Left lung (tissue), 10 donors: ENCODE data around the gene CIAO3. TPM values are rescaled to one million over a fixed set of nuclear protein-coding genes. Genes with fewer than 3 reads are reported as not detected.

Experiments
- ATAC-seq: fragments of 200-7000 bp; cut with Tn5 transposase; one replicate; pipeline ENCODE4 v1.9.1; 2020; ENCODE audit warnings: moderate library complexity
- DNase-seq, 4 donors: peaks; one replicate each; pipeline ENCODE4 v3.0.0-alpha.2; 2013 to 2020
- H3K27ac ChIP-seq, 2 donors: fragments of 200-600 bp; sonication (generic) in 1 of 2; one replicate each; pipeline versions ENCODE4 v1.5.0 to v1.8.0; 2020 to 2021
- H3K27me3 ChIP-seq, 2 donors: fragments of 200-600 bp; sonication (generic) in 1 of 2; one replicate each; pipeline versions ENCODE4 v1.5.0 to v1.8.0; 2020 to 2021
- H3K36me3 ChIP-seq, 2 donors: fragments of 200-600 bp; sonication (generic) in 1 of 2; one replicate each; pipeline versions ENCODE4 v1.5.0 to v1.8.0; 2020 to 2021
- H3K4me1 ChIP-seq, 2 donors: fragments of 200-600 bp; one replicate each; pipeline ENCODE4 v1.8.0; 2021
- H3K4me3 ChIP-seq, 2 donors: fragments of 200-600 bp; sonication (generic) in 1 of 2; one replicate each; pipeline versions ENCODE4 v1.5.0 to v1.8.0; 2020 to 2021; ENCODE audit warnings: mild to moderate bottlenecking in 1 of 2
- H3K9me3 ChIP-seq, 2 donors: fragments of 200-600 bp; sonication (generic) in 1 of 2; one replicate each; pipeline versions ENCODE4 v1.5.0 to v1.8.0; 2020 to 2021
- intact Hi-C, 2 donors: fragments of 100-400 bp; cut with DNase I; formaldehyde crosslinking; loops; one replicate each; pipeline versions ENCODE4 v1.11.2 to v1.14.2; 2022
- polyA plus RNA-seq, 6 donors: library from polyadenylated mRNA; unstranded; fragments of 120-200 nt; gene quantifications; one replicate each; pipeline ENCODE4 v1.2.1, GENCODE V29; 2013; ENCODE audit not compliant: insufficient read length in 6 of 6
- total RNA-seq, 2 donors: library from RNA; stranded (reverse); fragmentation: NEBNext Ultra II Directional; extraction: Animal tissue kit (Norgen Biotek cat#: 25700); gene quantifications; one replicate each; pipeline ENCODE4 v1.2.1, GENCODE V29; 2021
- TF ChIP-seq, protein P1 (sequence below), 2 donors: fragments of 200-600 bp; sonication (generic) in 1 of 2; IDR thresholded peaks; one replicate each; pipeline versions ENCODE4 v1.5.0 to v1.8.0; 2021; ENCODE audit warnings: antibody characterized with exemption in 2 of 2
- donor health status: DM: no; HTN: yes; CAD: no.
- donor health status: DM: no; HTN: no; CAD: no.

CIAO3 gene
- total and polyA plus RNA-seq, 8 donors = 17.2 to 28.2 (median 21.2) TPM

DNA sequence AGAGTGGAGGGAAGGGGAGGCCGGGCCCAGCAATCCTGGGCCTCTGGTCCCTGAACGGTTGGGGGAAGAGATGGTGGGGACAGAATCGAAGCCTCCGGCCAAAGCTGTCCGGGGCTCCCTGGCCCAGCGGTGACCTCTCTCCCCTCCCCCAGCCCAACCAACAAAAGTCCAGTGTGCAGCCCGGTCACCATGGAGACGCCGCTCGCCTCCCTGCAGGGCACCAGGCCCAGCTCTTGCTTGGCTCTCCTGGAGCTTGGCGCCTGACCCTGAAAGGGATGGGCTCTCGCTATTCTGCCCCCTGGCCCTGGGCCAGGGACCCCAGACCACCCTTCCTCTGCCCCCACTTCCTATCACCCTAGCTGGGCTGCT is 24.6 kb downstream of the CIAO3 start:
- ATAC-seq = no peak
- peak in 2 of 4 donors; percentile 59 to 64 for DNase-seq

DNA sequence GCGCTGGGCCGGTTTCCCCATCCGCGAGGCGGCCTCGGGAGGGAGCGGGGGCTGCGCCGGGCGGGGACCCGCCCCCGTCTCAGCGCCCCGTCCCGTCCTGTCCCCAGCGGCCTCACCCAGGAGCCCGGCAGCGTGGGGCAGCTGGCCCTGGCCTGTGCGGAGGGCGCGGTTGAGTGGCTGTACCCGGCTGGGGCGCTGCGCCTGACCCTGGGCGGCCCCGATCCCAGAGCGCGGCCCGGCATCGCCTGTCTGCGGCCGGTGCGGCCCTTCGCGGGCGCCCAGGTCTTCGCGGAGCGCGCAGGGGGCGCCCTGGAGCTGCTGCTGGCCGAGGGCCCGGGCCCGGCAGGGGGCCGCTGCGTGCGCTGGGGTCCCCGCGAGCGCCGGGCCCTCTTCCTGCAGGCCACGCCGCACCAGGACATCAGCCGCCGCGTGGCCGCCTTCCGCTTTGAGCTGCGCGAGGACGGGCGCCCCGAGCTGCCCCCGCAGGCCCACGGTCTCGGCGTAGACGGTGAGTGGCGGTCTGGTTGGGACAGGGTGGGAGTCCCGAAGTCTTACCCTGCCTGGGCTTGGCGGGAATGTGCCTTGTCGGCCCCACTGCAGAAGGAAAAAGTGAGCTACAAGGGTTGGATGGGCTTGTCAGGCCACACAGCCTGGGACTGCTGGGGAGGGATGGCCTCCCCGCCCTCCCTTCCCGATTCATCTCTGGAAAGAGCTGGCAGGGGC is 25.2 kb downstream of the CIAO3 start:
- DNase-seq = no peak
- TF ChIP-seq, protein P1, sequence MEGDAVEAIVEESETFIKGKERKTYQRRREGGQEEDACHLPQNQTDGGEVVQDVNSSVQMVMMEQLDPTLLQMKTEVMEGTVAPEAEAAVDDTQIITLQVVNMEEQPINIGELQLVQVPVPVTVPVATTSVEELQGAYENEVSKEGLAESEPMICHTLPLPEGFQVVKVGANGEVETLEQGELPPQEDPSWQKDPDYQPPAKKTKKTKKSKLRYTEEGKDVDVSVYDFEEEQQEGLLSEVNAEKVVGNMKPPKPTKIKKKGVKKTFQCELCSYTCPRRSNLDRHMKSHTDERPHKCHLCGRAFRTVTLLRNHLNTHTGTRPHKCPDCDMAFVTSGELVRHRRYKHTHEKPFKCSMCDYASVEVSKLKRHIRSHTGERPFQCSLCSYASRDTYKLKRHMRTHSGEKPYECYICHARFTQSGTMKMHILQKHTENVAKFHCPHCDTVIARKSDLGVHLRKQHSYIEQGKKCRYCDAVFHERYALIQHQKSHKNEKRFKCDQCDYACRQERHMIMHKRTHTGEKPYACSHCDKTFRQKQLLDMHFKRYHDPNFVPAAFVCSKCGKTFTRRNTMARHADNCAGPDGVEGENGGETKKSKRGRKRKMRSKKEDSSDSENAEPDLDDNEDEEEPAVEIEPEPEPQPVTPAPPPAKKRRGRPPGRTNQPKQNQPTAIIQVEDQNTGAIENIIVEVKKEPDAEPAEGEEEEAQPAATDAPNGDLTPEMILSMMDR (IDR thresholded peaks at IDR 0.05) = no peak
- Histone ChIP-seq H3K36me3 (no peaks in the 10 kb centered on the region), H3K27ac (no peak overlapping the region), H3K27me3 (peaks cover 5 to 79% of the 10 kb centered on the region in 2 donors), H3K9me3 (no peaks in the 10 kb centered on the region), H3K4me1 (peaks cover 17 to 53% of the 10 kb centered on the region in 2 donors), H3K4me3 (peak overlapping the region; percentile 62 to 65)
- ATAC-seq = peak; percentile 1
- intact Hi-C loops = no loop called here

More for the DNA sequence above, 24.6 kb downstream of the CIAO3 start:
- Histone ChIP-seq H3K9me3 (no peaks in the 10 kb centered on the region), H3K4me3 (peak overlapping the region in 1 of 2 donors; percentile 65), H3K27ac (no peak overlapping the region), H3K27me3 (peaks cover 0 to 74% of the 10 kb centered on the region in 2 donors), H3K36me3 (no peaks in the 10 kb centered on the region), H3K4me1 (peaks cover 17 to 54% of the 10 kb centered on the region in 2 donors)
- TF ChIP-seq, protein P1 (IDR thresholded peaks at IDR 0.05) = no peak
- intact Hi-C loops = no loop called here

DNA sequence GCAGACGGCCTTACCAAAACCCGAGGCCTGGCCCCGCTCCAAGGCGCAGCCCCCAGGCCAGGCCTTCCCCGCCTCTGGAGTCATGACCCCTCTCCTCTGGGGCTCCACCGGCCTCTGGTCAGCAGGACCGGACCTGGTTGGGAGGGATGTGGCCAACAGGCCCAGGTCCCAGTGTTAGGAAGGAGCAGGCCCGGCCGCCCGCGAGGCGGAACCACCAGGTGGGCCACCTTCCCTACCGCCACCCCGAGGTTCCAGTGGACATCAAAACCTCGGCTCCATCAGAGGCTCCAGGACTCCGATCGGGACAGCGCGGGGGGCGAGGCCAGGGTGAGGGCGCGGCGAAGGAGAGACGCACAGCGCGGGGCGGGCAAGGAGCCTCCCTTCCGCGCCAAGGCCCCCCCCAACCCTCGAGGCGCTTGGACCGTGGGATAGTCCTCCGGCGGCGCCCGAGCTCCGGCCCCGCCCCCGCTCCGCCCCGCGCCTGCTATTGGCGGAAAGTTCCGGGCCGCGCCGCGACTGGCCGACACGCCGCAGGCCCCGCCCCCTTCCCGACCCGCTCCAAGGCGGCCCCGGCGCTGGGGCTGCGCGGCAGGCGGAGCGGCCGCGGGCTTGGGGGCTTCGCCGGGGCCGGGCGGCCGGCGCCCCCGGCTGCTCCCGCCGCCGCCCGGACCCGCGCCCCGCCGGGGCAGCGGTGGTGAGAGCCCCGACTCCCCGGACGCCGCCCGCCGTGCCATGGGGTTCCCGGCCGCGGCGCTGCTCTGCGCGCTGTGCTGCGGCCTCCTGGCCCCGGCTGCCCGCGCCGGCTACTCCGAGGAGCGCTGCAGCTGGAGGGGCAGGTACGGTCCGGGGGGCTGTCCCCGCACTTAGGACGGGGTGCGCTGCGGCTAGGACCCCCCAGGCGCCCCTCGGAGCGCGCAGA is 26.0 kb downstream of the CIAO3 start, which contains the start of gene METRN:
TSS of gene METRN (plus strand) at position 561 of the 919 bp plus-strand sequence. CDS start at position 733, 172 bp downstream.
- peak within 1 kb of the TSS; percentile 62 to 65 for H3K4me3 ChIP-seq
- TF ChIP-seq, protein P1 (IDR thresholded peaks at IDR 0.05) = no peak
- ATAC-seq = peak; percentile 91
- H3K27me3 ChIP-seq = peaks cover 12 to 81% of the 10 kb centered on the region in 2 donors
- no peaks in the 10 kb centered on the region for H3K36me3 ChIP-seq
- peak; percentile 84 to 97 (median 90) for DNase-seq
- H3K4me1 ChIP-seq = peaks cover 11 to 45% of the 10 kb centered on the region in 2 donors
- no peaks in the 10 kb centered on the region for H3K9me3 ChIP-seq
- H3K27ac ChIP-seq = no peak within 1 kb of the TSS
- intact Hi-C loops = loop anchor here in 1 of 2 donors (5.0 kb wide), 1 partner anchor 67 kb away; no protein-coding TSS in a partner anchor

DNA sequence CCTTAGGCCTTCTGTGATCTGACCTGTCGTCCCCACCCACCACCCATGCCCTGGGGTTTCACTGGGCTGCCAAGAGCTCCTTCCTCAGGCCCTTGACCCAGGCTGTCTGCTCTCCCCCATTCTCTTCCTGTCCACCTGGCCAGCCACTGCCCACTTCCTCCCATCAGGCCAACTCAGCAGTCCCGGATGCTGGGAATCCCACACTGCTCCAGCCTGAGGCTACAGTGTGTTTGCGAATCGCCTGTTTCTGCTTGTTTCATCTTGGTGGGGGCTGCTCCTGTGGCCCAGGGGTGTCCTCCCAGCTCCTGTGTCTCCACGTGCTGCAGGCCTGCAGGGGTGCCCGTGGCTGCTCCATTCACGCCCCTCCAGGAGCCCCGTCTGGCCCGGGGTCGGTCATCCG is 26.7 kb downstream of the CIAO3 start:
- H3K36me3 ChIP-seq = no peaks in the 10 kb centered on the region
- H3K4me3 ChIP-seq = no peak overlapping the region
- TF ChIP-seq, protein P1 (IDR thresholded peaks at IDR 0.05) = no peak
- H3K27ac ChIP-seq = no peak overlapping the region
- intact Hi-C loops = loop anchor here in 1 of 2 donors (5.0 kb wide), 1 partner anchor 68 kb away; no protein-coding TSS in a partner anchor
- H3K4me1 ChIP-seq = peaks cover 11 to 41% of the 10 kb centered on the region in 2 donors
- peaks cover 12 to 87% of the 10 kb centered on the region in 2 donors for H3K27me3 ChIP-seq
- no peak for DNase-seq
- ATAC-seq = no peak
- no peaks in the 10 kb centered on the region for H3K9me3 ChIP-seq
